Ovary (tissue), 3 donors: ENCODE results near the gene ACE.

Experiments used
- CTCF ChIP-seq, 3 donors: fragments of 450-650 bp in 2 of 3; fragments of 200-600 bp in 1 of 3; IDR thresholded peaks; one replicate each; pipeline versions ENCODE4 v1.5.1 to v1.8.0; 2016 to 2022; ENCODE audit warnings: antibody characterized with exemption in 3 of 3, mild to moderate bottlenecking in 1 of 3
- POLR2A ChIP-seq: fragments of 450-650 bp; IDR thresholded peaks from one replicate; pipeline ENCODE4 v1.6.1; 2017; ENCODE audit warnings: antibody characterized with exemption, mild to moderate bottlenecking, moderate library complexity
- donor health status: DM: no; HTN: no; CAD: no.

- TF ChIP-seq CTCF (IDR thresholded peaks at IDR 0.05) (no peak), POLR2A (no peak)
These were observed 43.4 kb downstream of the ACE start for GRCh38 chr17:63519972-63520882.
